H9 (cell line): ENCODE results near the gene EFCAB5. TPM values are rescaled to one million over a fixed set of nuclear protein-coding genes. Genes with fewer than 3 reads are reported as not detected.

Experiments used
- DNase-seq: peaks from one replicate; pipeline ENCODE4 v3.0.0-alpha.2; 2017
- H2AFZ ChIP-seq: one replicate; pipeline ENCODE4 v1.6.1; 2013; ENCODE audit warnings: mild to moderate bottlenecking, low read length, control low read depth, moderate library complexity
- H2AK5ac ChIP-seq: 2 replicates; pipeline ENCODE4 v1.6.1; 2013; ENCODE audit warnings: low read length, control low read depth, mixed read lengths; ENCODE audit not compliant: insufficient read length
- H2BK120ac ChIP-seq: one replicate; pipeline ENCODE4 v1.6.1; 2013; ENCODE audit warnings: low read depth, mild to moderate bottlenecking, low read length, control low read depth, inconsistent platforms; ENCODE audit not compliant: poor library complexity, severe bottlenecking
- H2BK12ac ChIP-seq: 2 replicates; pipeline ENCODE4 v1.6.1; 2013; ENCODE audit warnings: low read length, control low read depth, mixed read lengths, low read depth; ENCODE audit not compliant: insufficient read length
- H2BK15ac ChIP-seq: 2 replicates; pipeline ENCODE4 v1.6.1; 2013; ENCODE audit warnings: low read depth, low read length, control low read depth
- H2BK20ac ChIP-seq: one replicate; pipeline ENCODE4 v1.6.1; 2013; ENCODE audit warnings: low read depth, mild to moderate bottlenecking, low read length, control low read depth, inconsistent platforms; ENCODE audit not compliant: poor library complexity, severe bottlenecking
- H2BK5ac ChIP-seq: 2 replicates; pipeline ENCODE4 v1.6.1; 2013; ENCODE audit warnings: low read length, control low read depth, mixed read lengths; ENCODE audit not compliant: insufficient read length
- H3K14ac ChIP-seq: 2 replicates; pipeline ENCODE4 v1.6.1; 2013; ENCODE audit warnings: low read length, control low read depth; ENCODE audit not compliant: insufficient read depth
- H3K18ac ChIP-seq: 2 replicates; pipeline ENCODE4 v1.6.1; 2013; ENCODE audit warnings: low read depth, mild to moderate bottlenecking, mixed read lengths, low read length, control low read depth; ENCODE audit not compliant: insufficient read length
- H3K23ac ChIP-seq: 2 replicates; pipeline ENCODE4 v1.6.1; 2013; ENCODE audit warnings: low read length, control low read depth, mixed read lengths, low read depth; ENCODE audit not compliant: insufficient read length
- H3K23me2 ChIP-seq: 2 replicates; pipeline ENCODE4 v1.6.1; 2013; ENCODE audit warnings: low read depth, mild to moderate bottlenecking, mixed read lengths, low read length, control low read depth; ENCODE audit not compliant: insufficient read length, poor library complexity, severe bottlenecking
- H3K27ac ChIP-seq: 2 replicates; pipeline ENCODE4 v1.5.1; 2013; ENCODE audit warnings: low read length, control low read depth, mixed read lengths, low read depth; ENCODE audit not compliant: insufficient read length
- H3K27me3 ChIP-seq: 2 replicates; pipeline ENCODE4 v1.6.1; 2013; ENCODE audit warnings: low read length, control low read depth, inconsistent platforms; ENCODE audit not compliant: insufficient read depth
- H3K4ac ChIP-seq: 2 replicates; pipeline ENCODE4 v1.6.1; 2013; ENCODE audit warnings: low read depth, mild to moderate bottlenecking, control low read depth, inconsistent platforms, low read length, moderate library complexity
- H3K4me1 ChIP-seq: 2 replicates; pipeline ENCODE4 v1.6.1; 2013; ENCODE audit warnings: low read length, control low read depth, inconsistent platforms; ENCODE audit not compliant: insufficient read depth
- H3K4me2 ChIP-seq: 2 replicates; pipeline ENCODE4 v1.6.1; 2013; ENCODE audit warnings: low read length, control low read depth, mixed read lengths; ENCODE audit not compliant: insufficient read length, insufficient read depth
- H3K56ac ChIP-seq: 2 replicates; pipeline ENCODE4 v1.6.1; 2013; ENCODE audit warnings: low read depth, mild to moderate bottlenecking, mixed read lengths, low read length, control low read depth; ENCODE audit not compliant: insufficient read length
- H3K79me1 ChIP-seq: 2 replicates; pipeline ENCODE4 v1.6.1; 2013; ENCODE audit warnings: low read depth, mild to moderate bottlenecking, moderate library complexity, low read length, control low read depth, inconsistent platforms; ENCODE audit not compliant: insufficient read depth, poor library complexity, severe bottlenecking
- H3K79me2 ChIP-seq: 2 replicates; pipeline ENCODE4 v1.6.1; 2013; ENCODE audit warnings: low read length, control low read depth, inconsistent platforms; ENCODE audit not compliant: insufficient read depth
- H3K9ac ChIP-seq: 2 replicates; pipeline ENCODE4 v1.6.1; 2013; ENCODE audit warnings: low read length, control low read depth, mixed read lengths; ENCODE audit not compliant: insufficient read length; ENCODE audit errors: extremely low read depth
- H3K9me3 ChIP-seq: one replicate; pipeline ENCODE4 v1.6.1; 2013; ENCODE audit warnings: low read depth, low read length, inconsistent platforms; ENCODE audit not compliant: control insufficient read depth
- H3T11ph ChIP-seq: one replicate; pipeline ENCODE4 v1.6.1; 2013; ENCODE audit warnings: mild to moderate bottlenecking, low read length, control low read depth, inconsistent platforms
- H4K20me1 ChIP-seq: one replicate; pipeline ENCODE4 v1.6.1; 2013; ENCODE audit not compliant: control insufficient read depth, insufficient read length, insufficient read depth
- H4K5ac ChIP-seq: 2 replicates; pipeline ENCODE4 v1.6.1; 2013; ENCODE audit warnings: low read depth, mild to moderate bottlenecking, mixed read lengths, low read length, control low read depth; ENCODE audit not compliant: insufficient read length
- H4K8ac ChIP-seq: replicated peaks from 2 replicates; pipeline ENCODE4 v1.6.1; 2013; ENCODE audit warnings: low read length, control low read depth, mixed read lengths, low read depth; ENCODE audit not compliant: insufficient read length
- H4K91ac ChIP-seq: 2 replicates; pipeline ENCODE4 v1.6.1; 2013; ENCODE audit warnings: low read depth, mild to moderate bottlenecking, moderate library complexity, mixed read lengths, low read length, control low read depth; ENCODE audit not compliant: insufficient read length
- H3K27ac Mint-ChIP-seq, 3 experiments: 2 replicates in 2 of 3; 3 replicates in 1 of 3; pipeline ENCODE4 v1.8.0; 2020 to 2021; ENCODE audit warnings: mixed read lengths in 3 of 3, mild to moderate bottlenecking in 1 of 3, moderate library complexity in 1 of 3
- H3K27me3 Mint-ChIP-seq: 2 replicates; pipeline ENCODE4 v1.8.0; 2021; ENCODE audit warnings: low read depth, mild to moderate bottlenecking, moderate library complexity, mixed read lengths
- H3K36me3 Mint-ChIP-seq, 3 experiments: 2 replicates in 2 of 3; 3 replicates in 1 of 3; pipeline ENCODE4 v1.8.0; 2020 to 2021; ENCODE audit warnings: low read depth in 3 of 3, mixed read lengths in 3 of 3; ENCODE audit not compliant: insufficient read depth in 1 of 3
- H3K4me1 Mint-ChIP-seq, 2 experiments: 2 replicates each; pipeline ENCODE4 v1.8.0; 2020; ENCODE audit warnings: mixed read lengths in 2 of 2
- H3K4me3 Mint-ChIP-seq, 2 experiments: 2 replicates in 1 of 2; 3 replicates in 1 of 2; pipeline ENCODE4 v1.8.0; 2020 to 2021; ENCODE audit warnings: mild to moderate bottlenecking in 2 of 2, mixed read lengths in 2 of 2, moderate library complexity in 1 of 2
- H3K9me3 Mint-ChIP-seq, 2 experiments: 2 replicates in 1 of 2; 3 replicates in 1 of 2; pipeline ENCODE4 v1.8.0; 2020; ENCODE audit warnings: mild to moderate bottlenecking in 2 of 2, mixed read lengths in 2 of 2, moderate library complexity in 1 of 2
- CTCF ChIP-seq: fragments of 200-600 bp; sonication (generic); conservative IDR thresholded peaks from 3 replicates; pipeline ENCODE4 v1.8.0; 2021; ENCODE audit warnings: antibody characterized with exemption, mild to moderate bottlenecking
- WGBS: extraction: QIAGEN DNeasy Blood & Tissue Kit; methylation state at CpG from one replicate; pipeline ENCODE4 v1.1.7; 2013; ENCODE audit warnings: missing lambda C conversion rate, low lambda C conversion rate, mixed read lengths; ENCODE audit not compliant: insufficient read length; ENCODE audit errors: extremely low coverage; 5-methylcytosine and 5-hydroxymethylcytosine counted together
- total RNA-seq: library from RNA; stranded (reverse); gene quantifications from 2 replicates; pipeline ENCODE4 v1.2.1, GENCODE V29; 2021

Gene EFCAB5
- total RNA-seq, 1 experiment from 2014 or later = not detected

DNA sequence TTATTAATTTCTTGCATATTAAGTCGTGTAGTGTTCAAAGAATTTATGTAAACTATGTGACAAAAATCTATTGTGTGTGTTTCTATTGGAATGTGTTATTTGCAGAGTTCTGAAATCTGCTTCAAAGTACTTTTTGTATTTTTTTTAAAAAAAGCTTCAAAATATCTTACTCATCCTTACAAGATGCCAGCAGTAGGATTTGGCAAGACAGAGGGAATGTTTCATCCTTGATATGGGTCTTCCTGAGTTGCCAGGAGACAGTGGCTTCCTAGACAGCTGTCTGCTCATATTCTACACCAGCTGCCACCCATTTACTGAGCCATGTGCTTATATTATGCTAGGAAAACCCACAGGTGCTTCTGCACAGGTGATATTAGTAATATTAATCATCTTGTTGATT is 36.4 kb downstream of the EFCAB5 start:
- Histone ChIP-seq H3K23ac (no peak overlapping the region), H2BK120ac (no peak overlapping the region), H2BK20ac (no peak overlapping the region), H4K8ac (no peak overlapping the region), H2AFZ (no peak overlapping the region), H4K91ac (no peak overlapping the region), H3K27me3 (no peaks in the 10 kb centered on the region), H3T11ph (no peak overlapping the region), H2BK5ac (no peak overlapping the region), H4K5ac (no peak overlapping the region), H3K56ac (no peak overlapping the region), H2BK15ac (no peak overlapping the region), H3K14ac (no peak overlapping the region), H3K4ac (no peak overlapping the region), H2AK5ac (no peak overlapping the region), H3K18ac (no peak overlapping the region), H3K9ac (no peak overlapping the region), H3K79me2 (no peaks in the 10 kb centered on the region), H3K4me2 (no peak overlapping the region), H4K20me1 (no peaks in the 10 kb centered on the region), H3K9me3 (no peaks in the 10 kb centered on the region), H3K27ac (no peak overlapping the region), H3K4me1 (no peaks in the 10 kb centered on the region), H2BK12ac (no peak overlapping the region), H3K79me1 (no peaks in the 10 kb centered on the region), H3K23me2 (no peaks in the 10 kb centered on the region)
- no peak for TF ChIP-seq CTCF
- H3K36me3 Mint-ChIP-seq = no peaks in the 10 kb centered on the region
- no peaks in the 10 kb centered on the region; the same call in none of the 2 replicates for H3K27me3 Mint-ChIP-seq
- no peaks in the 10 kb centered on the region for H3K4me1 Mint-ChIP-seq
- no peak overlapping the region for H3K4me3 Mint-ChIP-seq
- no peaks in the 10 kb centered on the region for H3K9me3 Mint-ChIP-seq
- WGBS = no CpG with 5 or more reads among the region's 1 CpG
- no peak for DNase-seq
- no peak overlapping the region for H3K27ac Mint-ChIP-seq
